CD8-positive, alpha-beta memory T cell (primary cell): ENCODE measurements around the gene OLFM3. TPM values are rescaled to one million over a fixed set of nuclear protein-coding genes. Genes with fewer than 3 reads are reported as not detected.

ENCODE experiments used
- CTCF ChIA-PET: fragments of 350-600 bp; sonication (Branson Sonifier 250); formaldehyde crosslinking; loops from one replicate; lab custom pipeline; 2021; ENCODE audit warnings: antibody characterized with exemption; lab: Charles Lee
- POLR2A ChIA-PET: fragments of 350-600 bp; sonication (Branson Sonifier 250); formaldehyde crosslinking; loops from one replicate; lab custom pipeline; 2021; ENCODE audit warnings: antibody characterized with exemption; lab: Charles Lee
- DNase-seq, 5 donors: peaks; one replicate each; pipeline versions ENCODE4 v3.0.0 to v3.0.0-alpha.2; 2020 to 2022; ENCODE audit warnings: mixed read lengths in 1 of 5
- H3K27ac ChIP-seq: one replicate; pipeline ENCODE4 v1.7.0; 2013; ENCODE audit warnings: low read depth, mild to moderate bottlenecking, low read length, moderate library complexity
- H3K27me3 ChIP-seq: 2 replicates; pipeline ENCODE4 v1.7.0; 2013; ENCODE audit warnings: low read length, mild to moderate bottlenecking; ENCODE audit not compliant: insufficient read depth, poor library complexity, severe bottlenecking
- H3K36me3 ChIP-seq: 2 replicates; pipeline ENCODE4 v1.7.0; 2013; ENCODE audit warnings: mild to moderate bottlenecking, low read length, moderate library complexity; ENCODE audit not compliant: insufficient read depth
- H3K4me1 ChIP-seq: 2 replicates; pipeline ENCODE4 v1.7.0; 2013; ENCODE audit warnings: mild to moderate bottlenecking, low read length, moderate library complexity; ENCODE audit not compliant: insufficient read depth
- H3K4me3 ChIP-seq: 2 replicates; pipeline ENCODE4 v1.7.0; 2013; ENCODE audit warnings: mild to moderate bottlenecking, low read length
- H3K9me3 ChIP-seq: 2 replicates; pipeline ENCODE4 v1.7.0; 2013; ENCODE audit warnings: mild to moderate bottlenecking, low read length
- H3K27ac Mint-ChIP-seq, 8 donors: one replicate each; pipeline ENCODE4 v1.8.0; 2020 to 2021; ENCODE audit warnings: mixed read lengths in 8 of 8, mild to moderate bottlenecking in 6 of 8, inconsistent platforms in 3 of 8, moderate library complexity in 3 of 8
- H3K27me3 Mint-ChIP-seq, 2 donors: one replicate each; pipeline ENCODE4 v1.8.0; 2020 to 2021; ENCODE audit warnings: mixed read lengths in 2 of 2, mild to moderate bottlenecking in 1 of 2, moderate library complexity in 1 of 2
- H3K36me3 Mint-ChIP-seq, 3 donors: one replicate each; pipeline ENCODE4 v1.8.0; 2020 to 2021; ENCODE audit warnings: mixed read lengths in 3 of 3, inconsistent platforms in 1 of 3, mild to moderate bottlenecking in 1 of 3
- H3K4me1 Mint-ChIP-seq, 3 donors: one replicate each; pipeline ENCODE4 v1.8.0; 2020 to 2021; ENCODE audit warnings: mixed read lengths in 3 of 3, inconsistent platforms in 1 of 3, mild to moderate bottlenecking in 1 of 3
- H3K4me3 Mint-ChIP-seq, 7 donors: one replicate each; pipeline ENCODE4 v1.8.0; 2020 to 2021; ENCODE audit warnings: mixed read lengths in 7 of 7, mild to moderate bottlenecking in 6 of 7, moderate library complexity in 4 of 7, inconsistent platforms in 2 of 7
- H3K9me3 Mint-ChIP-seq, 5 donors: one replicate each; pipeline ENCODE4 v1.8.0; 2020 to 2022; ENCODE audit warnings: mixed read lengths in 5 of 5, mild to moderate bottlenecking in 3 of 5, moderate library complexity in 2 of 5, inconsistent platforms in 1 of 5
- polyA plus RNA-seq: library from polyadenylated mRNA; unstranded; fragments of 300-500 nt; fragmentation: Illumina TruSeq; gene quantifications from one replicate; pipeline ENCODE4 v1.2.3, GENCODE V29; 2021
- total RNA-seq, 2 experiments: library from RNA; stranded (reverse); gene quantifications; one replicate each; pipeline ENCODE4 v1.2.3, GENCODE V29; 2021

OLFM3 gene
- total and polyA plus RNA-seq, 3 experiments from 2014 or later: not detected

DNA sequence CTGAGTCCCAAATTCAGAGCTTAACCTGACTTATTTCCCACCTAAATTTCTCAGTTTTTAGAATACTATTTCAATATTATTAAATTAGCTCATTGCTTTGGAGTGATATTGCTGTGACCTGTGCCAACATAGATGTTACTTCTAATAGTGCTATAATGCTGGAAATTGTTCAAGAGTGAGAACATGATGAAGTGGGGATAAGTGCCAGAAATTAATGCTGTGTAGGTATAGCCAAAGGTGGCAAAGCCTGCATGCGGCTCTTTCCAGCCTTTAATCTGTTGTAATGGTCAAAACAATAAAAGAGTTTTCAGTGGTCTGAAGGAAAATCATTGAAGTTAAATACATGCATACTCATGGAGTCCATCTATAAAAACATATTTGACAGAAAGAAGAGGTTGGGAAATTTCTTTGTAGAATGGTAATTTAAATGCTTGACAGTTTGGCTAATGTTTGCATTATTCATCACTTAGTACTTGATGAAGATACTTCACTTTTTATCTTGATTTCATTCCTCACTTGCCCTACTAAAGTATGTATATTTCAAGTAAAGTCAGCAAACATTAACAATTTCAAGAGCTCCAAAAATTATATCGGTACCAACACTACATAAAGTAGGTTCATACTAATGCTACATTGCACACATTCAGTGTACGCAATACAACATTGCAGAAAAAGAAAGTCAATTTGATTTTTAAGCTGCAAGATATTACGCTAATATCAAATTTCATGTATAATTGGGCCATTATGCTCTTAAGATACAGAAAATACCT lies 82.1 kb downstream of the OLFM3 start:
- no peaks in the 10 kb centered on the region for H3K36me3 Mint-ChIP-seq
- no peaks in the 10 kb centered on the region for H3K4me1 Mint-ChIP-seq
- Histone ChIP-seq H3K27ac (no peak overlapping the region), H3K4me3 (no peak overlapping the region), H3K9me3 (no peaks in the 10 kb centered on the region), H3K27me3 (no peaks in the 10 kb centered on the region), H3K36me3 (no peaks in the 10 kb centered on the region), H3K4me1 (no peaks in the 10 kb centered on the region)
- CTCF ChIA-PET: no interaction called here
- POLR2A ChIA-PET: no interaction called here
- H3K27me3 Mint-ChIP-seq: no peaks in the 10 kb centered on the region
- no peak overlapping the region for H3K4me3 Mint-ChIP-seq
- no peak overlapping the region for H3K27ac Mint-ChIP-seq
- no peaks in the 10 kb centered on the region for H3K9me3 Mint-ChIP-seq
- DNase-seq: no peak

DNA sequence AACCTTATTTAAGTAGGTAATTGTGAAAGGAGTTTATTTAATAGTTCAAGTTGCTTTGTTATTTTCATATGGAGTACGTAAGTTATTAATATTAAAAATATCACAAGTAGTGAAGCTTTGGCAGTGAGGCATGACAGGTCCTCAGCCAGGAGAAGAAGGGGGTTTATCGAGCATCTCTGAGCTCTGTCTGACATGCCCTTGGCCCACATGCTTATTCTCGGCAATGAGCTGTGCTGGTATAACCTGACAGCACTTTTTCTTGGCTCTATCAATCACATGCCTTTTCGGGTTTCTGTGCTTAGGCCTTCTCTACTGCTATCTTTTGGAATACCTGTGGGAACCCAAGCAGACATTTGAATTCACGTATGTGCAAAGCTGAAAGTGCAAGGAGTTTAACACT lies 84.8 kb downstream of the OLFM3 start:
- Histone ChIP-seq H3K27me3 (no peaks in the 10 kb centered on the region), H3K36me3 (no peaks in the 10 kb centered on the region), H3K4me3 (no peak overlapping the region), H3K9me3 (no peaks in the 10 kb centered on the region), H3K4me1 (no peaks in the 10 kb centered on the region), H3K27ac (no peak overlapping the region)
- CTCF ChIA-PET: no interaction called here
- H3K27ac Mint-ChIP-seq: no peak overlapping the region
- H3K4me3 Mint-ChIP-seq: no peak overlapping the region
- H3K9me3 Mint-ChIP-seq: no peaks in the 10 kb centered on the region
- H3K36me3 Mint-ChIP-seq: no peaks in the 10 kb centered on the region
- POLR2A ChIA-PET: no interaction called here
- H3K4me1 Mint-ChIP-seq: no peaks in the 10 kb centered on the region
- DNase-seq: no peak
- no peaks in the 10 kb centered on the region for H3K27me3 Mint-ChIP-seq

DNA sequence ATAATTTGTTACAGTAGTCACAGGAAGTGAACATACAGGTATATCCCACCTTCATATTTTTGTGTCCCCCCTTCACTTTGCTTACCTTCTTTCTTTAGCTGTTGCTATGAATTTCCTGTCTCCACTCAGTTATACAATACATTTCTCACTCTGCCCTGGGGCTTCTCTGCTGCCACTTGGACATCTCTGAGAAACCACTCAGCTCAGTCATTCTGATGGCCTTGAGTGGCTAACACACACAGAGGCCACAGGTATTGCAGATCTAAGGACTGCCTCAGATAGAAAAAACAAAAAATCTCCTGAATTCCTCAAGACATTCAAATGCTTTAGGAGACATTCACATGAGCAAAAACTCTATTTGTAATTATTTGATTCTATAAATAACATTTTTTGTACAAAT lies 87.7 kb downstream of the OLFM3 start:
- H3K9me3 Mint-ChIP-seq: peaks cover 0 to 4% (median 0%) of the 10 kb centered on the region in 5 donors
- POLR2A ChIA-PET: no interaction called here
- H3K4me1 Mint-ChIP-seq: no peaks in the 10 kb centered on the region
- H3K27ac Mint-ChIP-seq: no peak overlapping the region
- H3K27me3 ChIP-seq: no peaks in the 10 kb centered on the region
- no peaks in the 10 kb centered on the region for H3K9me3 ChIP-seq
- CTCF ChIA-PET: no interaction called here
- no peaks in the 10 kb centered on the region for H3K4me1 ChIP-seq
- DNase-seq: no peak
- no peaks in the 10 kb centered on the region for H3K36me3 Mint-ChIP-seq
- no peak overlapping the region for H3K27ac ChIP-seq
- no peak overlapping the region for H3K4me3 Mint-ChIP-seq
- no peaks in the 10 kb centered on the region for H3K27me3 Mint-ChIP-seq
- H3K4me3 ChIP-seq: no peak overlapping the region
- H3K36me3 ChIP-seq: no peaks in the 10 kb centered on the region

DNA sequence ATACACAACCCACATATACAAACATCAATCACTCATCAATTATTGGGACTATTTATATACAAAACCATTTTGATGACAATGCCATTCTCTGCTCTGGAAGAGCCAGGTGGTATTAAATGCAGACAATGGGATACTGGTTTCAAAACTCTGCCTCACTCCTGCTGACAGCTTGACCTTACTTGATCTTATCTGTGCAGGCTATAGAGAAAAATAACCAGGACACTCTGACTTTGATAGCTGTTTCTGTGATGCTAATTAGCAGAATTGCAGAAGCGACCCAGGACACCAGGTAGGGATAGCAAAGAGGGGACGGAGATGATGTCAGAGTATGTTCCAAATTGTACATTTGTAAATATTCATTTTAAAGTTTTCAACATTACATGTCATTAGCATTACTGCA lies 89.5 kb downstream of the OLFM3 start:
- Histone ChIP-seq H3K27ac (no peak overlapping the region), H3K4me1 (no peaks in the 10 kb centered on the region), H3K27me3 (no peaks in the 10 kb centered on the region), H3K4me3 (no peak overlapping the region), H3K36me3 (no peaks in the 10 kb centered on the region), H3K9me3 (no peaks in the 10 kb centered on the region)
- Mint-ChIP-seq H3K9me3 (peaks cover 0 to 5% (median 0%) of the 10 kb centered on the region in 5 donors), H3K27me3 (no peaks in the 10 kb centered on the region), H3K4me1 (no peaks in the 10 kb centered on the region), H3K4me3 (no peak overlapping the region), H3K36me3 (no peaks in the 10 kb centered on the region), H3K27ac (no peak overlapping the region)
- ChIA-PET POLR2A (no interaction called here), CTCF (no interaction called here)
- no peak for DNase-seq

DNA sequence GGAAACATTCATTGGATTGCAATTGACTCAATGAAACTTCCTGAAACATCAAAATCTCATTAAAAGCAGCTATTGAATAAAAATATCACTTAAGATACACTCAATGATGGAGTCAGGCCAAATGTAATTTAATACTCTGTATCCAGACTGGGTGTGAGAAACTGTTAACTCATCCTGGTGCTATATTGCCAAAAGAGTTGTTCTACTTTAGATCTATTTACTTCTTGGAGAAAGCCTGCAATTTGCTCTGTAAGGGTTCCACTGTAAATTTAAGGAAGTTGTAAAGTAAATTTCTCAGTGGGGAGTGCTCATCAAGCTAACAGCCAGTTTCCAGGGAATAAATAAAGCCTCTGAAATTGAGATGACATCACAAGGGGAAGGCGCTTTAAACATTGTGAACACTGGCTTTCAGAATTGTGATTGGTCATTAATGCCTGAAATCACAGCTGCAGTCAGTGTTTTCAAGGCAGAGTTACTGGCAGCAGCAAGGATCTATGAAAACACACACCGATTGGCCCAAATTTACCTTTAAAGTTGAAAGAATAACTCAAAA lies 91.4 kb downstream of the OLFM3 start:
- CTCF ChIA-PET: no interaction called here
- POLR2A ChIA-PET: no interaction called here
- H3K4me1 Mint-ChIP-seq: no peaks in the 10 kb centered on the region

DNA sequence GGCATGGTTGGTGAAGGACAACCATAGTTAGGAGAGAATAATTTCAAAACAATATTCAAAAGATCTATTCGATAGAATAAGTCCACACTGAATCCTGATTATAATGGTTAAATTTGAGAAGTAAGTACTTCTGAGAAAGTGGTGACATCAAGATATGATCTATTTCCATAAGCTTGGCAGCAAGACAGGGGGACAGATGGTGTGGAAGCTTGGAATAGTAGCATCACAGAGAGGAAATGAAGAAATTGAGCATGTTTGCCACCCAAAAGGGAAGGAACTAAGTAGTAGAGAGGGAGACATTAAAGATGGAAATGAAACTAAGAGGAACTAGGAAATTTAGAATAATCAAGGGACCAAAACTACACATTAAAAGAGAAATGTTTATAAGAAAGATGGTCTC lies 94.5 kb downstream of the OLFM3 start:
- H3K27ac ChIP-seq: no peak overlapping the region
- Mint-ChIP-seq H3K4me3 (no peak overlapping the region), H3K9me3 (peaks cover 0 to 5% (median 0%) of the 10 kb centered on the region in 5 donors), H3K4me1 (no peaks in the 10 kb centered on the region), H3K27ac (no peak overlapping the region), H3K36me3 (no peaks in the 10 kb centered on the region), H3K27me3 (no peaks in the 10 kb centered on the region)
- CTCF ChIA-PET: no interaction called here
- H3K4me1 ChIP-seq: no peaks in the 10 kb centered on the region
- POLR2A ChIA-PET: no interaction called here
- H3K27me3 ChIP-seq: no peaks in the 10 kb centered on the region
- no peaks in the 10 kb centered on the region for H3K36me3 ChIP-seq
- H3K4me3 ChIP-seq: no peak overlapping the region
- no peaks in the 10 kb centered on the region for H3K9me3 ChIP-seq
- DNase-seq: no peak

More for the DNA sequence above, 91.4 kb downstream of the OLFM3 start:
- Mint-ChIP-seq H3K9me3 (peaks cover 0 to 5% (median 0%) of the 10 kb centered on the region in 5 donors), H3K27ac (no peak overlapping the region), H3K36me3 (no peaks in the 10 kb centered on the region), H3K27me3 (no peaks in the 10 kb centered on the region), H3K4me3 (no peak overlapping the region)
- no peak overlapping the region for H3K27ac ChIP-seq
- H3K4me3 ChIP-seq: no peak overlapping the region
- no peak for DNase-seq
- H3K27me3 ChIP-seq: no peaks in the 10 kb centered on the region
- H3K36me3 ChIP-seq: no peaks in the 10 kb centered on the region
- no peaks in the 10 kb centered on the region for H3K9me3 ChIP-seq
- no peaks in the 10 kb centered on the region for H3K4me1 ChIP-seq

DNA sequence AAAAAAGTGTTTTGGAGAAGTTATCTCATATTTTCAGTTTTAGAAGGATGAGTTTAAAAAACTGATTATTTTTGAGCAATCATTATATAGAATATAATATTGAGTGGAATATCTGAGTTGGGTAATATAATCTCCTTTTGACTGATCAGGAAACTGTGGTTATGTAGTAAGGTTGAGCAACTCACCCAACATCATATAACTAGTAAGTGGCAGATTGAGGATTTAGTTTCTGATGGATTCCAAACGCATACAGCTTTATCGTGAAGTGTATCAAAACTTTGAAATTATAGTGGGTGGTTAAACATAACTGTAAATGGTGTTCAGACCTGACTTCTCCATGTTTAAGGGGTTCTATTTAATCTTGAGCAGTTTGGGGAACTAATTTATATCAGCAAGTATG lies 98.6 kb downstream of the OLFM3 start:
- no peaks in the 10 kb centered on the region for H3K9me3 ChIP-seq
- H3K4me3 ChIP-seq: no peak overlapping the region
- no peak for DNase-seq
- Mint-ChIP-seq H3K4me3 (no peak overlapping the region), H3K4me1 (no peaks in the 10 kb centered on the region), H3K36me3 (no peaks in the 10 kb centered on the region), H3K27ac (no peak overlapping the region), H3K9me3 (peaks cover 0 to 5% (median 0%) of the 10 kb centered on the region in 5 donors), H3K27me3 (no peaks in the 10 kb centered on the region)
- no peaks in the 10 kb centered on the region for H3K36me3 ChIP-seq
- H3K27me3 ChIP-seq: no peaks in the 10 kb centered on the region
- no peaks in the 10 kb centered on the region for H3K4me1 ChIP-seq
- no peak overlapping the region for H3K27ac ChIP-seq
- POLR2A ChIA-PET: no interaction called here
- CTCF ChIA-PET: no interaction called here

DNA sequence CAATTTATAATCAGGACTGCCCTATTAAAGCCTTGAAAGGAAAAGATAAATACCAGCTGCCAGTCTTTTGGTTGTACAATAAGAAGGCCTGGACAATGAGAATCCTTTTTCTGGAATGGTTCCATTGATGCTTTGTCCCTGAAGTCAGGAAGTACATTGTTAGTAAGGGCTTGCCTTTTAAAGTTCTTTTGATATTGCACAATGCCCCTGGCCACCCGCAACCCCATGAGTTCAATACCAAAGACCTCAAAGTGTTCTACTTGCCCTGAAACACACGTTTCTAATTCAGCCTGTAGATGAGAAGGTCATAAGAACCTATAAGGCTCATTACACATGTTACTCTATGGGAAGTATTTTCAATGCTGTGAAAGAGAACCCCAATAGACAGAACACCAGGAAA lies 112.1 kb downstream of the OLFM3 start:
- Mint-ChIP-seq H3K27ac (no peak overlapping the region), H3K4me1 (no peaks in the 10 kb centered on the region), H3K4me3 (no peak overlapping the region), H3K9me3 (peaks cover 0 to 5% (median 3%) of the 10 kb centered on the region in 5 donors), H3K27me3 (no peaks in the 10 kb centered on the region), H3K36me3 (no peaks in the 10 kb centered on the region)
- no peak overlapping the region for H3K27ac ChIP-seq
- H3K4me3 ChIP-seq: no peak overlapping the region
- DNase-seq: no peak
- ChIA-PET POLR2A (no interaction called here), CTCF (no interaction called here)
- H3K9me3 ChIP-seq: no peaks in the 10 kb centered on the region
- H3K27me3 ChIP-seq: no peaks in the 10 kb centered on the region
- H3K36me3 ChIP-seq: no peaks in the 10 kb centered on the region
- no peaks in the 10 kb centered on the region for H3K4me1 ChIP-seq
